C4-2B (cell line): ENCODE measurements around the gene OR11H1.
"Not testable (repeated sequence)": the region's sequence is repeated elsewhere in the genome, so short reads cannot be mapped to it uniquely, and the experiment has no call there.

ENCODE experiments used
- CTCF ChIP-seq: fragments of 450-650 bp; conservative IDR thresholded peaks from 2 replicates; pipeline ENCODE4 v1.5.1; 2017; ENCODE audit warnings: mild to moderate bottlenecking
- ZFX ChIP-seq: fragments of 450-650 bp; IDR thresholded peaks from 2 replicates; pipeline ENCODE4 v1.6.1; 2017

DNA sequence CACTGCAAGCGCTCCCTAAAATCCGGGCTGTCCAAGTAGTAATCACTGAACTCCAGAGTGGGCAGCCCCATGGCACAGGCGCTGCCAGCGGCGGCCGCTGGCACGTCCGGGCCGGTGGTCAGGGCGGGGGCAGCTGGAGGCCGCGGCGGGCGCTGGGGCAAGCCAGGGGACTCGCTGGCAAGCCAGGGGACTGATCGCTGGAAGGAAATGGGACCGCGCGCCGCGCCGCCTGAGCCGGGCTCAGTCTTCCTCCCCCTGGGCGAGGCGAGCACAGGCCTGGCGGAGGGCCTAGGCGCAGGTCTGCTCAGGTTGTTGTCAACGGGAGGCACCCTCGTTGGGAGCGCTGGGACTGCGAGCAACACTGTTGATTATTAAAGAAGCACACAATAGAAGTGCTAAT lies 25.8 kb downstream of the OR11H1 start:
- not testable (repeated sequence) for TF ChIP-seq ZFX, CTCF
